ENCODE results near the gene NELL2.

GRCh38 chr12:44521702-44522101, 354.4 kb downstream of the NELL2 start:
- TF ChIP-seq CTCF (conservative IDR thresholded peaks at IDR 0.05; ENCODE audit: low read length) (no peak), EZH2phosphoT487 (IDR thresholded peaks at IDR 0.05; ENCODE audit: borderline replicate concordance, low read depth, low read length) (no peak)

Measured in OCI-LY7 (cell line).